BE2C (cell line): ENCODE results near the gene BET1.

Experiments
- DNase-seq: peaks from one replicate; pipeline ENCODE4 v3.0.0-alpha.2; 2020
- H3K27me3 ChIP-seq: fragments of 250-450 bp; sonication (Bioruptor Pico); 2 replicates; pipeline ENCODE4 v1.5.1; 2020; ENCODE audit warnings: mild to moderate bottlenecking
- H3K36me3 ChIP-seq: fragments of 250-450 bp; sonication (Bioruptor Pico); 2 replicates; pipeline ENCODE4 v1.5.1; 2020; ENCODE audit warnings: mild to moderate bottlenecking
- H3K4me1 ChIP-seq: fragments of 250-450 bp; sonication (Bioruptor Pico); 2 replicates; pipeline ENCODE4 v1.5.1; 2020
- H3K4me3 ChIP-seq: 2 replicates; pipeline ENCODE4 v1.5.1; 2011; ENCODE audit warnings: low read depth, low read length
- H3K9me3 ChIP-seq: fragments of 250-450 bp; sonication (Bioruptor Pico); 2 replicates; pipeline ENCODE4 v1.5.1; 2020
- CTCF ChIP-seq: IDR thresholded peaks from 2 replicates; pipeline ENCODE4 v1.5.1; 2012; ENCODE audit warnings: mild to moderate bottlenecking, low read depth, low read length

Gene BET1

DNA sequence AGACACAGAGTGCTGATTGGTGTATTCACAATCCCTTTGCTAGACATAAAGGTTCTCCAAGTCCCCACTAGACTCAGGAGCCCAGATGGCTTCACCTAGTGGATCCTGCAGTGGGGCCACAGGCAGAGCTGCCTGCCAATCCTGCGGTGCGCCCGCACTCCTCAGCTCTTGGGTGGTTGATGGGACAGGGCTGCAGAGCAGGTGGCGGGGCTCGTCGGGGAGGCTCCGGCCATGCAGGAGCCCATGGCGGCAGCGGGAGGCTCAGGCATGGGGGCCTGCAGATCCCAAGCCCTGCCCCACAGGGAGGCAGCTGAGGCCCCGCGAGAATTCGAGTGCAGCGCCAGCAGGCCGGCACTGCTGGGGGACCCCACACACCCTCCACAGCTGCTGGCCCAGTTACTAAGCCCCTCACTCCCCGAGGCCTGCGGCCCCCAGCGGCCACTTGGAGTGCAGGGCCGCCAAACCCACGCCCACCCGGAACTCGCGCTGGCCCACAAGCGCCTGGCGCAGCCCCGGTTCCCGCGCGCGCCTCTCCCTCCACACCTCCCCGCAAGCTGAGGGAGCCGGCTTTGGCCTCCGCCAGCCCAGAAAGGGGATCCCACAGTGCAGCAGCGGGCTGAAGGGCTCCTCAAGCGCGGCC lies 7.7 kb upstream of the BET1 start:
- Histone ChIP-seq H3K4me3 (no peak overlapping the region), H3K27me3 (no peaks in the 10 kb centered on the region; the same call in 1 of the 2 replicates)
- no peak for TF ChIP-seq CTCF

GRCh38 chr7:94008537-94008936 lies 4.4 kb upstream of the BET1 start:
- H3K4me1 ChIP-seq, result no peaks in the 10 kb centered on the region
- no peak overlapping the region for H3K4me3 ChIP-seq
- no peak for TF ChIP-seq CTCF
- H3K36me3 ChIP-seq, result no peaks in the 10 kb centered on the region
- DNase-seq, result no peak
- H3K27me3 ChIP-seq, result peaks cover 11% of the 10 kb centered on the region
- H3K9me3 ChIP-seq, result no peaks in the 10 kb centered on the region

More for the DNA sequence above, 7.7 kb upstream of the BET1 start:
- H3K9me3 ChIP-seq, result no peaks in the 10 kb centered on the region
- peak; percentile 7 for DNase-seq
- H3K36me3 ChIP-seq, result no peaks in the 10 kb centered on the region
- no peaks in the 10 kb centered on the region for H3K4me1 ChIP-seq

DNA sequence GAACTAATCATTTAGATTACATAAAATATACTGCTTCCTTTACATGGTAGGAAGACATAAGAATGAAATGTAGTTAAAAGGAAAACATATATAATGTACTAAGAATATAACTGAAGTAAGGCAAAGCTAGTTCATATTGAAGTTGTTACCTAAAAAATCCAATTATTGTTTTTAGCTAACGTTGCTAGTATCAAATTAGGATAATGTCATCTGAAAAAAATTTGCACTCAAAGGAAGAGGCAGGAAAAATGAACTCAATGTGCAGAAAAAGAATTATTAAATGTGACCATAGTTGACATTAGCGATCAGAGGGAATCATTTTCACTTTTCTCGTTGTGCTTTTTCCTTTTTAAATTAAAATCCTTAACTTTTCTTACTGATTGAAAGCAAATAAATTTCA lies 1.6 kb upstream of the BET1 start:
- no peak for TF ChIP-seq CTCF
- peaks cover 11% of the 10 kb centered on the region for H3K27me3 ChIP-seq
- no peak for DNase-seq
- H3K36me3 ChIP-seq, result no peaks in the 10 kb centered on the region
- H3K9me3 ChIP-seq, result no peaks in the 10 kb centered on the region
- no peak overlapping the region for H3K4me3 ChIP-seq
- no peaks in the 10 kb centered on the region for H3K4me1 ChIP-seq

DNA sequence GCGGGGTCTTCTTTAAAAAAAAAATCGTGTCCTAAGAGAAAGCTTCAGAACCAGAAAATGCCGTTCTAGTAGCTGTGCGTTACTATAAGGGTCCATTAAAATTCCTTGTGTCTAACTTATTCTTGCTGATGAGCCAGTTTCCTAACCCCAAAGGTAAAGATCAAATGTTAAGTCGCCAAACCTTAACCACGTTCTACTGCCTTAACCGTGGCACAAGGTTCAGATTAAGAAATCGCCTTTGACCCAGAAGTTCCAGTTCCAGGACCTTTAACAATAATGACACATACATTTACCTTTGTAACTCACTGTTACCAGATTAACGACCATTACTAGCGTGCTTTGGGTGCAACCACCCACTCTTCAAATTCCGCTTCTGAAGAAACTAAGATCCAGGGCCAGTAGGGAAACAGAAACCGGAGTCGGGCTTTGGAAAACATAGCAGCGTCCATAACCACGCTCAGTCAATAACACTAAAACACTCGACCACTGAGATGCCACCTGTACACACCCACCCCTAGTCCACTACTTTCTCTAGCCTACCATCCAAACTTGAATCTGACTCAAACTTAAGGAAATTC lies 620 bp downstream of the BET1 start:
- no peak for DNase-seq
- Histone ChIP-seq H3K27me3 (peaks cover 11% of the 10 kb centered on the region), H3K4me3 (peak overlapping the region; percentile 95), H3K4me1 (no peaks in the 10 kb centered on the region), H3K36me3 (no peaks in the 10 kb centered on the region), H3K9me3 (no peaks in the 10 kb centered on the region)
- TF ChIP-seq CTCF, result no peak

- no peak for TF ChIP-seq CTCF
- Histone ChIP-seq H3K4me3 (no peak overlapping the region), H3K36me3 (no peaks in the 10 kb centered on the region), H3K9me3 (no peaks in the 10 kb centered on the region), H3K4me1 (no peaks in the 10 kb centered on the region), H3K27me3 (peaks cover 9% of the 10 kb centered on the region)
- no peak for DNase-seq
These were observed 2.8 kb downstream of the BET1 start for GRCh38 chr7:94001396-94001795.

- Histone ChIP-seq H3K27me3 (no peaks in the 10 kb centered on the region), H3K4me1 (no peaks in the 10 kb centered on the region), H3K9me3 (no peaks in the 10 kb centered on the region), H3K36me3 (no peaks in the 10 kb centered on the region), H3K4me3 (no peak overlapping the region)
- DNase-seq, result no peak
- TF ChIP-seq CTCF, result no peak
These were observed 6.3 kb downstream of the BET1 start for GRCh38 chr7:93997868-93998267.
